OCI-LY3 (cell line): ENCODE data around the gene IL4R.

ENCODE experiments used
- CTCF ChIP-seq: fragments of 200-600, 300-600 bp; sonication (generic); IDR thresholded peaks from 2 replicates; pipeline ENCODE4 v1.5.1; 2014; ENCODE audit warnings: antibody characterized with exemption, low read length, low read depth
- EZH2phosphoT487 ChIP-seq: fragments of 200-600 bp; shearing (Covaris generic); IDR thresholded peaks from 2 replicates; pipeline ENCODE4 v1.6.1; 2018; ENCODE audit warnings: antibody characterized with exemption, mixed run types, low read depth

GRCh38 chr16:27359051-27359450 lies 45.3 kb downstream of the IL4R start:
- no peak for TF ChIP-seq CTCF
- no peak for TF ChIP-seq EZH2phosphoT487
